NCI-H345 (cell line): ENCODE results near the gene PHACTR3.

Source experiments
- DNase-seq: peaks from one replicate; lab custom pipeline; 2025; lab: John Stamatoyannopoulos, UW

The PHACTR3 gene

DNA sequence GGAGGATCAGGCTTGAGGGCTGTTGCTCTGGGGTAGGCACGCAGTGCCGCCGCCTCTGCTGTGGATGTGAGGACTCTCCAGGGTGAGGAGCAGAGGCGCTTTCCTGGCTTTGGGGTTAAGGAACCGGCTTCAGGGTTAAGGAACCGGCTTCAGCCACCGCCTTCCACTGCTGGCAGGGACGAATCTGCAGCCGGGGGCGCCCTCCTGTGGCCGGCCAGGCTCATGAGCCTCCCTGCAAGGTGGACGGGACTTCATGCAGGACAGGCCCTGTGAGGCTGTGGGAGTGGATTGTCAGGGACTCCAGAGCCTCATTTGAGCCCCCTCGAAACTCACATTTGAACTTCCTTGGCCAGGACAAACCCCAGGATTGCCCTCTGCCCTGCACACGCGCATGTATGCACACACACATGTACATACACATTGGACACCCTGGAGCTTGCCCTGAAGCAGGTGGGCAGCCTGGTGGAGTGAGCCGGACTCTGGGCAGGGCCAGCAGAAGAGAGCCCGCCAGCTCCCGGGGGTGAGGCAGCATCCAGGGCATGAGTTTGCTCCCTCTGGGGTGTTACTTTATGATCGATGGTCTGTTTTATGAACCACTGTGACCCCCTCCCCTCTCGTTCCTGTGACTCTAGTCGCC, 146.9 kb downstream of the PHACTR3 start:
- DNase-seq, result peak; percentile 51

DNA sequence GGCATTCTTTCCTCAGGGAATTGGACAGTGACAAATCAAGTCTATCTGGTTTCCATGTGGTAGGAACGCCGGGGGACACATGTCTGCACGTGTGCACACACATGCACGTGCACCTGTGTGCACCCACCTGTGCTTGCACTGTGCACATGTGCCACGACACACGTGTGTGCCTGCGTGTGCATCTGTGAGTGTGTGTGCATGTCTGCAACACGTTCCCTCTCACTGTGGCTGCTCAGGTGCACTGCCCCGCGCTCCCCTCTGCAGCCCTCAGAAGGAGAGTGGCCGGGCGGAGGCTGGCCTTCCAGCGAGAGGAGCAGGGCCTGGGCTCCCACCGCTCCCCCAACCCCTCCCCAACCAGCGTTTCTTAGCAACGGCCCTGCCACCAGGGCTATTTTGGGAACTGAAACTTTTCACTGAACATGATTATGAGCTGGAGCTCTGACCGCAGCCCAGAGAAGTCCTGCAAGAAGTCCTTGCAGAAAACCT, 147.8 kb downstream of the PHACTR3 start:
- no peak for DNase-seq

- DNase-seq, result no peak
These were observed 148.5 kb downstream of the PHACTR3 start for GRCh38 chr20:59752704-59753460.

DNA sequence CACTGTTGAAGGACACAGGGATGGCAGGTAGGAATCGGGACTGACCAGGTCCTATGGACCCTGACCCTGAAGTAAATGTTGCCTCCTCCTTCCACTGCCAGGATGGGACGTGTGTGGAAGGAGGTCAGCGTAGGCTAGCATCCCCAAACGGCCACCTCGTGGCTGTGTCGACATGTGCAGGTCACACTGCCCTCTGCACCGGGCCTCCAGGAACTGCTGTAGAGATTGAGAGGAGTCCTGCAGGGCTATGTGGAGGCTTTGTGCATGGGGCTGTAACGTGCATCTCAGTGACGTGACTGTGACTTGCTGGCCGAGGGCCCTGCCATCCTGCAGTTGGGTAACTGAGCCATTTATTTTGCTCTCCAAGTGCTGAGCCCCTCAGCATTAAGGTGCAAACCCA, 149.5 kb downstream of the PHACTR3 start:
- DNase-seq, result no peak

DNA sequence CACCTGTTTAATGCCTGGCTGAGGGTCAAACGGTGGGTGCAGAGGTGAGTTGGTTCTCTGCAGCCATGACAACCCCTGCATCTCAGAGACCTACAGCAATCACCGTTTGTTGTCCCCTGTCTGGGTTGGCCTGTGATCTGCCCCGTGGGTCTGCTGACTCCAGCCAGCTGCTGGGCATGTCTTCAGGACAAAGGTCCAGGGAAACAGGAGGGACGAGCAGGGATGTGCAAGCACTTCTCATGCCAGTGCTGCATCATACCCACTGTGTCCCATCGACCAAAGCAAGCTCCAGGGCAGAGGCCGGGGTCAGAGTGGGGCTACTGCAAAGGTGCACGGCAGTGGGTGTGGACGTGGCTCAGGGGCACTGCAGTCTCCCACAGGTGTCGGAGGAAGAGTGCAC, 150.2 kb downstream of the PHACTR3 start:
- DNase-seq, result no peak

GRCh38 chr20:59756241-59756640, 151.9 kb downstream of the PHACTR3 start:
- DNase-seq, result no peak

DNA sequence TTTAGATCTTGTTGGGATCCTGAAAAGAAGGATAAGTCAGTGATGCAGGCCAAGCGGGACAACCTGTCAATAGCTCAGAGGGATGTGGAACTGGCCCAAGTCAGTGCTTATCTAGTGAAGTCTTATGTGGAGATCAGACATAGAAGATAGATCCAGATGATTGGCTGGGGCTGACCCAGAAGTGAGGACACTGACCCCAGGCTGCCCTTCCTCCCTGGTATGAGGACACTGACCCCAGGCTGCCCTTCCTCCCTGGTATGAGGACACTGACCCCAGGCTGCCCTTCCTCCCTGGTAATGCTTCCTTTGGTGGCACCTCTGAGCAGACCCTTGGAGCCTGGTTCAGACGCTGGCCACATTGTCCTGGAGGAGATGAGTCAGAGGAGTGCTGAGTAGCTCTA, 159.7 kb downstream of the PHACTR3 start:
- no peak for DNase-seq

- no peak for DNase-seq
These were observed 161.3 kb downstream of the PHACTR3 start for GRCh38 chr20:59765599-59766177.

- no peak for DNase-seq
These were observed 163.3 kb downstream of the PHACTR3 start for GRCh38 chr20:59767656-59768055.

DNA sequence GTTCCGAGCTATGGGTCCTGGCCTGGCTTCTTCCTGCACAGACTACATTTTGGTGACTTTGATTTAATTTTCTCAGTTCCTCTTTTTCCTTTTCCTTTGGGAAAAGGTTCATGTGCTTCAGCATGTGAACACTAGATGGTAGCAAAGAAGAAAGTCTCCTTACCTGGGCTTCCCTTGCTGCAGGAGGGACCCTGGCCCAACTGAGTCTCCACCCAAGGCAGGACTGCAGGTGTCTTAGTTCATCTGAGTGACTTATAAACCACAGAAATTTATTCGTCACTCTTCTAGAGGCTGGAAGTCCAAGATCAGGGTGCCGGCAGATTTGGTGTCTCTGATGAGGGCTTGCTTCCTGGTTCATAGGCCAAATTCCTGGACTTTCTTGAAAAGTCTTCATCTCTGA, 165.9 kb downstream of the PHACTR3 start:
- DNase-seq, result no peak

DNA sequence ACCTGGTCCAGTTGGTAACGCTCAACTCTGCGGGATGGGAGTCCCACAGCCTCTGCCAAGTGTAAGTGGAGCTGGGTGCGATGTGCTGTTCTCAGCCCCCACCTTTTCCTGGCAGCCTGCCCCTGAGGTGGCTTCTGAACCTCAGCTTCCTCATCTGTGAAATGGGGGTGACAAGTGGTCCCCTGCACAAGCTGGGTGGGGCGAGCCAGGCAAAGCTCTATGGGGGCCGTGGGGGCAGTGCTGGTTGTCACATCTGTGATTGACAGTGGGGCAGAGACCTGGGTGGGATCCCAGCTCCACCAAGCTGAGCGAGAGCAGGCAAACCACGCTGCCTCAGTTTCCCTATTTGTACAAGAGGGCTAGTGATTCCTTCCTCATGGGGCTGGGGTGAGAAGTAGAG, 166.5 kb downstream of the PHACTR3 start:
- no peak for DNase-seq

GRCh38 chr20:59771506-59772372, 167.4 kb downstream of the PHACTR3 start:
- no peak for DNase-seq

DNA sequence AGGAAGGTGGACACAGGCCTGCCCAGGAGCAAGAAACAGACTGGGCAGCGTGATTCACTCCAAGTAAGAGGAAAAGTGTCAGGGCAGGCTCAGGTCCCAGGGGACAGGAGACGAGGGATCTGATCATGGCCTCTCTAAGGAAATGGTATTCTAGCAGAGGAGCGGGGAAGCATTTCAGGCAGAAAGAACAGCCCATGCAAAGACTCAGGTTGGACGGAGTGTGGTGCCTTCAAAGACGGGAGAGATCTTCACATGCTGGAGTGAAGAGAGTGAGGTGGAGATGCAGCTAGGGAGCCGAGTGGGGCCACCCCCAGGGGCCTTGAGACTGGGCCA, 168.0 kb downstream of the PHACTR3 start:
- no peak for DNase-seq

- DNase-seq, result no peak
These were observed 168.9 kb downstream of the PHACTR3 start for GRCh38 chr20:59772931-59773913.

DNA sequence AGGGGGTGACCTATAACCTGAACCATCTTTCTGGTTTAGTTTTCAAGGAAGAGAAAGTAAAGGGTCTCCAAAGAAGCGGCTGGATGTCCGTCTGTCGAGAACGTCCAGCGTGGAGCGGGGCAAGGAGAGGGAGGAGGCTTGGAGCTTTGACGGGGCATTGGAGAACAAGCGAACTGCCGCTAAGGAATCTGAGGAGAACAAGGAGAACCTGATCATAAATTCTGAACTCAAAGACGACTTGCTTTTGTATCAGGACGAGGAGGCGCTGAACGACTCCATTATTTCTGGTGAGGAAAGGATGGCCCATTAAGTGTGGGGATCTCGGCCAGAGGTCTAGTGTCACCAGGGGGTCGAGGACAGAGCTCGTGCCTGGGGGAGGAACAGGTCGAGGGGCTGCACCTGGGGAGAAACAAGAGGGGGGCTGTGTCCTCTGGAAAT, 169.9 kb downstream of the PHACTR3 start:
- no peak for DNase-seq

GRCh38 chr20:59774921-59775686, 170.8 kb downstream of the PHACTR3 start:
- DNase-seq, result no peak

DNA sequence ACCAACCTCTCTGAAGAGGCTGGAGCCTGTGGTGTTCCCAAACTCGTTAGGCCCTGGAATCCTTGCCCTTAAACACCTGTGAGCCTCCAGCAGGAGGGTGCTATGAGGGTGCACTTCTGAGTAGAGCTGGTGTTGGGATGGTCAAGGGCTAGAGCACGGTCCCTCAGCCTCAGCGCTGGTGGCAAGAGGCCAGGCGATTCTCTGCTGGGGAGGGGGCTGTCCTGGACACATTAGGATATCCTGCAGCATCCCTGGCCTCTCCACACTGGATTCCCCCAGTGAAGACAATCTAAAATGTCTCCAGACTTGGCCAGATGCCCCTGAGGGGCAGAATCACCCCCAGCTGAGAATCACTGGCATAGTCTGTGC, 171.3 kb downstream of the PHACTR3 start:
- DNase-seq, result no peak

DNA sequence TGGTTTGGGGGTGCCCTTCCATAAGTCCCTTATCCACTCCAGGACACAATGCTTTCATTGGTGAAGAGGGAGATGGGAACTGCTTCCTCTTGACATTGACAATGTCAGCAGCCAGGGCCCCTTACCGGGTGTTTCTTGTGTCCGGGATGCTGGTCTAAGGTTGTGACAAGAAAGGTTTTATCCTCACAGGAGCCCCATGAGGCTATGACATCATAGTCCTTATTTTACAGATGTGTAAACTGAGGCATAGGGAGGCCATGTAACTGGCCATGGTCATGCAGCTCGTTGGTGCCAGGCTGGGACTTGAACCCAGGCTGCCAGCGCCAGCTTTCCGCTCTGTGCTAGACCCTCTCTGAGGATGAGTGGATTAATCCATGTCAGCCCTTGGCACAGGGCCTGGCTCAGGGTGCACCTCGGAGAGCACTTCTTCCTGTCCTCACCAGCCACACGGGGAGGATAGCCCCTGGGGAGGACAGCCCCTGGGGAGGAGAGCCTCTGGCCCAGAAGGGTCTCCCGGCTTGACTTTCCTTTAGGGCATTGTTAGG, 171.8 kb downstream of the PHACTR3 start:
- DNase-seq, result no peak

GRCh38 chr20:59776626-59777330, 172.4 kb downstream of the PHACTR3 start:
- no peak for DNase-seq

DNA sequence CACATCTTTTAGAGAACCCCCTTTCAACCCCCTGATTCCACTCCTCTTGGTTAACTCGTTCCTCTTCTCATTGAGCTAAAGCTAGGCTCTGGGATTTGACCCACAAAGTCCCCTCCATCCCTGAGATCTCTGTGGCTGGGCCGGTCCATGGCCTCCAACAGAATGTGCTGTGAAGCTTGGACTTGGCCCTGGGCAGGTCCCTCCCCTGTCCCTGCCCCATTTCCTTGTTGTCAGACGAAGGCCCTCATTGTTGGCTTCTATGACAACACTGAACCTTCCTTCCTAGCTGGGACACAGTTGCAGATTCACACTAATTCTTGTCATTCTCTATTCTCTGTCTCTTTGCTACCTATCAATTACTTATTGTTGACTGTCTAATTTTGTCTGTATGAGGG, 173.0 kb downstream of the PHACTR3 start:
- DNase-seq, result no peak
